ENCODE measurements around the gene FBXO10.
"Not testable (repeated sequence)": the region's sequence is repeated elsewhere in the genome, so short reads cannot be mapped to it uniquely, and the experiment has no call there.

The FBXO10 gene

GRCh38 chr9:37550781-37551180, 25.4 kb downstream of the FBXO10 start:
- DNase-seq (ENCODE audit: low spot score), result no peak

GRCh38 chr9:37549527-37549926, 26.7 kb downstream of the FBXO10 start:
- no peak for DNase-seq (ENCODE audit: low spot score)

GRCh38 chr9:37547328-37547878, 28.8 kb downstream of the FBXO10 start:
- no peak for DNase-seq (ENCODE audit: low spot score)

GRCh38 chr9:37543468-37543867, 32.7 kb downstream of the FBXO10 start:
- no peak for DNase-seq (ENCODE audit: low spot score)

GRCh38 chr9:37542895-37543294, 33.3 kb downstream of the FBXO10 start:
- no peak for DNase-seq (ENCODE audit: low spot score)

GRCh38 chr9:37542488-37542887, 33.7 kb downstream of the FBXO10 start:
- DNase-seq (ENCODE audit: low spot score), result no peak

GRCh38 chr9:37541465-37541864, 34.7 kb downstream of the FBXO10 start:
- no peak for DNase-seq (ENCODE audit: low spot score)

GRCh38 chr9:37540634-37541033, 35.5 kb downstream of the FBXO10 start:
- DNase-seq (ENCODE audit: low spot score), result no peak

- no peak for DNase-seq (ENCODE audit: low spot score)
These were observed 36.5 kb downstream of the FBXO10 start for GRCh38 chr9:37539634-37540033.

GRCh38 chr9:37538099-37538498, 38.1 kb downstream of the FBXO10 start:
- no peak for DNase-seq (ENCODE audit: low spot score)

- DNase-seq (ENCODE audit: low spot score), result no peak
These were observed 41.3 kb downstream of the FBXO10 start for GRCh38 chr9:37534901-37535300.

- DNase-seq (ENCODE audit: low spot score), result no peak
These were observed 41.8 kb downstream of the FBXO10 start for GRCh38 chr9:37534412-37534811.

- no peak for DNase-seq (ENCODE audit: low spot score)
These were observed 44.5 kb downstream of the FBXO10 start for GRCh38 chr9:37531699-37532098.

- DNase-seq (ENCODE audit: low spot score), result no peak
These were observed 47.3 kb downstream of the FBXO10 start for GRCh38 chr9:37528652-37529471.

GRCh38 chr9:37523916-37524315, 52.3 kb downstream of the FBXO10 start:
- no peak for DNase-seq (ENCODE audit: low spot score)

GRCh38 chr9:37522971-37523370, 53.2 kb downstream of the FBXO10 start:
- DNase-seq (ENCODE audit: low spot score), result no peak

- no peak for DNase-seq (ENCODE audit: low spot score)
These were observed 55.1 kb downstream of the FBXO10 start for GRCh38 chr9:37521111-37521510.

- no peak for DNase-seq (ENCODE audit: low spot score)
These were observed 55.5 kb downstream of the FBXO10 start for GRCh38 chr9:37520641-37521040.

GRCh38 chr9:37517923-37518322, 58.3 kb downstream of the FBXO10 start:
- DNase-seq (ENCODE audit: low spot score), result no peak

- DNase-seq (ENCODE audit: low spot score), result no peak
These were observed 60.4 kb downstream of the FBXO10 start for GRCh38 chr9:37515620-37516258.

- no peak for DNase-seq (ENCODE audit: low spot score)
These were observed 61.2 kb downstream of the FBXO10 start for GRCh38 chr9:37514999-37515398.

GRCh38 chr9:37514415-37514814, 61.8 kb downstream of the FBXO10 start:
- DNase-seq (ENCODE audit: low spot score), result not testable (repeated sequence)

- no peak for DNase-seq (ENCODE audit: low spot score)
These were observed 63.7 kb downstream of the FBXO10 start for GRCh38 chr9:37512437-37512836.

All from AG20443 (cell line).